Lung (tissue), 12 donors: ENCODE measurements around the gene VSIG10. TPM values are rescaled to one million over a fixed set of nuclear protein-coding genes. Genes with fewer than 3 reads are reported as not detected.
A peak's percentile ranks its signal among the peaks of the same experiment; 100 is the strongest.

Experiments used
- ATAC-seq: fragments of 200-7000 bp; cut with Tn5 transposase; one replicate; pipeline ENCODE4 v1.9.1; 2020; ENCODE audit warnings: moderate number of reproducible peaks; ENCODE audit not compliant: insufficient read depth, low FRiP score
- DNase-seq, 3 donors: peaks; one replicate each; pipeline ENCODE4 v3.0.0-alpha.2; 2013 to 2017
- H3K27ac ChIP-seq, 2 donors: one replicate each; pipeline ENCODE4 v1.5.1; 2013; ENCODE audit warnings: mild to moderate bottlenecking in 2 of 2, moderate library complexity in 2 of 2, control low read depth in 1 of 2, inconsistent platforms in 1 of 2, low read depth in 1 of 2, low read length in 1 of 2
- H3K27me3 ChIP-seq, 3 donors: one replicate each; pipeline ENCODE4 v1.5.1; 2013; ENCODE audit warnings: low read length in 2 of 3; ENCODE audit not compliant: control insufficient read depth in 3 of 3, insufficient read depth in 3 of 3
- H3K36me3 ChIP-seq, 4 donors: one replicate each; pipeline ENCODE4 v1.5.1; 2013; ENCODE audit warnings: low read length in 4 of 4, mild to moderate bottlenecking in 1 of 4, moderate library complexity in 1 of 4; ENCODE audit not compliant: control insufficient read depth in 4 of 4, insufficient read depth in 4 of 4
- H3K4me1 ChIP-seq, 5 donors: one replicate each; pipeline ENCODE4 v1.5.1; 2013; ENCODE audit warnings: low read length in 5 of 5, mild to moderate bottlenecking in 2 of 5, moderate library complexity in 1 of 5; ENCODE audit not compliant: control insufficient read depth in 5 of 5, insufficient read depth in 5 of 5
- H3K4me3 ChIP-seq: one replicate; pipeline ENCODE4 v1.5.1; 2013; ENCODE audit warnings: mild to moderate bottlenecking, control low read depth, moderate library complexity
- H3K9ac ChIP-seq, 2 donors: one replicate each; pipeline ENCODE4 v1.5.1; 2013; ENCODE audit warnings: low read length in 2 of 2, control low read depth in 1 of 2; ENCODE audit not compliant: insufficient read depth in 1 of 2
- H3K9me3 ChIP-seq, 4 donors: one replicate each; pipeline ENCODE4 v1.5.1; 2013; ENCODE audit warnings: low read length in 3 of 4, mild to moderate bottlenecking in 1 of 4, moderate library complexity in 1 of 4; ENCODE audit not compliant: control insufficient read depth in 4 of 4, insufficient read depth in 3 of 4
- CTCF ChIP-seq: IDR thresholded peaks from 2 replicates; pipeline ENCODE4 v1.5.1; 2012; ENCODE audit warnings: mild to moderate bottlenecking; ENCODE audit errors: control extremely low read depth, extremely low read depth
- WGBS, 2 donors: extraction: QIAGEN DNeasy Blood & Tissue Kit; methylation state at CpG; one replicate each; pipeline ENCODE4 v1.1.7; 2013; 5-methylcytosine and 5-hydroxymethylcytosine counted together
- polyA plus RNA-seq, 2 donors: library from polyadenylated mRNA; stranded (reverse); fragments of 200-250 nt; gene quantifications; one replicate each; pipeline ENCODE4 v1.2.1, GENCODE V29; 2013
- total RNA-seq, 2 donors: library from RNA; depleted of rRNA in 1 of 2; stranded (reverse); fragments of >200 nt in 1 of 2; gene quantifications; one replicate each; pipeline ENCODE4 v1.2.1, GENCODE V29; 2014 to 2021
- donor health status: control.
- donor health status: control.
- donor health status: Bipolar disorder and iron deficiency.
- donor health status: healthy.
- donor health status: DM: yes; HTN: yes; CAD: no.

Gene VSIG10
- total and polyA plus RNA-seq, 4 donors = 11.0 to 51.4 (median 32.2) TPM

- peak; percentile 41 for ATAC-seq
- H3K4me1 ChIP-seq = no peaks in the 10 kb centered on the region
- H3K27me3 ChIP-seq = no peaks in the 10 kb centered on the region
- DNase-seq = no peak
- no peaks in the 10 kb centered on the region for H3K9me3 ChIP-seq
- no peak for TF ChIP-seq CTCF
- H3K36me3 ChIP-seq = no peaks in the 10 kb centered on the region
- 66 to 89% methylated on average over 13 of the region's 13 CpGs for WGBS, 2 donors
- peak overlapping the region; percentile 40 to 84 for H3K27ac ChIP-seq
- no peak overlapping the region for H3K9ac ChIP-seq
- no peak overlapping the region for H3K4me3 ChIP-seq
Measured at GRCh38 chr12:118126119-118126757, 22.4 kb upstream of the VSIG10 start.

- H3K27ac ChIP-seq = peak overlapping the region in 1 of 2 donors; percentile 84
- no peaks in the 10 kb centered on the region for H3K36me3 ChIP-seq
- ATAC-seq (no peak), DNase-seq (no peak)
- H3K9ac ChIP-seq = no peak overlapping the region
- 95 to 97% methylated on average over 4 of the region's 4 CpGs for WGBS, 2 donors
- H3K4me1 ChIP-seq = peaks cover 0 to 4% (median 0%) of the 10 kb centered on the region in 5 donors
- H3K27me3 ChIP-seq = no peaks in the 10 kb centered on the region
- no peak overlapping the region for H3K4me3 ChIP-seq
- H3K9me3 ChIP-seq = no peaks in the 10 kb centered on the region
- no peak for TF ChIP-seq CTCF
Measured at GRCh38 chr12:118125743-118126118, 21.9 kb upstream of the VSIG10 start.

GRCh38 chr12:118124333-118124874 lies 20.6 kb upstream of the VSIG10 start:
- Histone ChIP-seq H3K27me3 (no peaks in the 10 kb centered on the region), H3K9ac (no peak overlapping the region), H3K9me3 (no peaks in the 10 kb centered on the region), H3K27ac (no peak overlapping the region), H3K36me3 (no peaks in the 10 kb centered on the region), H3K4me1 (peaks cover 0 to 6% (median 0%) of the 10 kb centered on the region in 5 donors), H3K4me3 (no peak overlapping the region)
- no peak for DNase-seq
- no peak for ATAC-seq
- TF ChIP-seq CTCF = no peak
- 94 to 97% methylated on average over 5 of the region's 5 CpGs for WGBS, 2 donors
